ENCODE data around the gene SYT11.

DNA sequence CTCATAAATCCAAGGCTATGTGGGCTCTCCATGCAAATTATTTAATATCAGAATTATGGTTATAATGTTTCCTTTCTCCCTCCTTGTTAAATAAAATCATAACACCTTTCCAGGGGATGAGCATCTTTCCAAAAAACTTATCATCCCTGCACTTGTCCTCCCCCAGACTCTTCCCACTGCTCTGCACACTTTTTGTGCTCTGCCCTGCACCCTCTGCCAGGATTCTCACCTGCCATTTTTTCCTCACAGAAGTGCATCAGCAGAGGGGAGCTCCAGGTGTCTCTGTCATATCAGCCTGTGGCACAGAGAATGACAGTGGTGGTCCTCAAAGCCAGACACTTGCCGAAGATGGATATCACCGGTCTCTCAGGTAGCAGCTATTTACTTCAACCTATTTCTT lies 20.9 kb downstream of the SYT11 start:
- TF ChIP-seq, protein P1, sequence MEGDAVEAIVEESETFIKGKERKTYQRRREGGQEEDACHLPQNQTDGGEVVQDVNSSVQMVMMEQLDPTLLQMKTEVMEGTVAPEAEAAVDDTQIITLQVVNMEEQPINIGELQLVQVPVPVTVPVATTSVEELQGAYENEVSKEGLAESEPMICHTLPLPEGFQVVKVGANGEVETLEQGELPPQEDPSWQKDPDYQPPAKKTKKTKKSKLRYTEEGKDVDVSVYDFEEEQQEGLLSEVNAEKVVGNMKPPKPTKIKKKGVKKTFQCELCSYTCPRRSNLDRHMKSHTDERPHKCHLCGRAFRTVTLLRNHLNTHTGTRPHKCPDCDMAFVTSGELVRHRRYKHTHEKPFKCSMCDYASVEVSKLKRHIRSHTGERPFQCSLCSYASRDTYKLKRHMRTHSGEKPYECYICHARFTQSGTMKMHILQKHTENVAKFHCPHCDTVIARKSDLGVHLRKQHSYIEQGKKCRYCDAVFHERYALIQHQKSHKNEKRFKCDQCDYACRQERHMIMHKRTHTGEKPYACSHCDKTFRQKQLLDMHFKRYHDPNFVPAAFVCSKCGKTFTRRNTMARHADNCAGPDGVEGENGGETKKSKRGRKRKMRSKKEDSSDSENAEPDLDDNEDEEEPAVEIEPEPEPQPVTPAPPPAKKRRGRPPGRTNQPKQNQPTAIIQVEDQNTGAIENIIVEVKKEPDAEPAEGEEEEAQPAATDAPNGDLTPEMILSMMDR (IDR thresholded peaks at IDR 0.05; ENCODE audit: insufficient read depth, low read depth, low read length): no peak
- TF ChIP-seq EZH2 (IDR thresholded peaks at IDR 0.05; ENCODE audit: insufficient read depth, low read length): no peak

All from astrocyte (in vitro differentiated cells and primary cell).